ENCODE data around the gene ANKRD63.

DNA sequence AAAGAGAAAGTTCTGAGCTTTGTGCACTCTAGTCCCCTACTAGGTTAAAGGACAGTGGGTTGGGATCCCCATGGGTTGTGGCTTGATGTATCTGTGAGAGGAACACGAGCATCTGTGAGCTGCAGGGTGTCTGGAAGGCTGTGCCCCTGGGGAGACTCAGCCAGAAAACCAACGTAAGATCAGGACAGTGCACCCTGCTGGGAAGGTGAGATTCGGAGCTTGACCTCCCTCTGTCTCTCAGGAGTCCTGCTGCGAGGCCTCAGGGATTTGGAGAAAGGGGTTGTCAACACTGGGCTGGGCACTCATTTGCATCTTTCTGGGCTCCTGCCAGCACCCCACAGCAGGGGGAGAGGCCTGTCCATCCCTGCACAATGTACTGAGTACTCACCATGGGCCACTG is 15.2 kb downstream of the ANKRD63 start:
- TF ChIP-seq GABPA (IDR thresholded peaks at IDR 0.05; ENCODE audit: borderline replicate concordance, insufficient read depth, low read length) = no peak
- no peak for TF ChIP-seq YY1 (IDR thresholded peaks at IDR 0.05; ENCODE audit: low read depth, low read length)
- no peak for TF ChIP-seq EGR1 (IDR thresholded peaks at IDR 0.05; ENCODE audit: borderline replicate concordance, low read depth, low read length)

Measured in H1 (cell line).